MCF 10A (cell line): Measurements from ENCODE around the gene HSPA1L. TPM values are rescaled to one million over a fixed set of nuclear protein-coding genes. Genes with fewer than 3 reads are reported as not detected.

Experiments used
- BruUV-seq: library from RNA; stranded (reverse); fragments of 400-500 nt; replicated peaks from 2 replicates; lab custom pipeline; 2021; lab: Mats Ljungman, UMichigan
- CTCF ChIA-PET: fragments of 300-600 bp; sonication (Branson Sonifier 250); formaldehyde crosslinking; extraction: SDS; loops from one replicate; lab custom pipeline; 2021; ENCODE audit warnings: antibody characterized with exemption, inconsistent platforms; lab: Yijun Ruan, JAX
- POLR2A ChIA-PET: fragments of 300-600, 350-650 bp; sonication (Branson Sonifier 250); formaldehyde crosslinking; extraction: SDS; loops from one replicate; lab custom pipeline; 2020; ENCODE audit warnings: antibody characterized with exemption, inconsistent platforms; lab: Yijun Ruan, JAX
- DNase-seq: peaks from one replicate; pipeline ENCODE4 v3.0.0-alpha.2; 2018; ENCODE audit not compliant: unreplicated experiment
- H3K27ac Mint-ChIP-seq: one replicate; pipeline ENCODE4 v1.8.0; 2022; ENCODE audit warnings: mild to moderate bottlenecking, low read depth, mixed read lengths; ENCODE audit not compliant: unreplicated experiment
- H3K27me3 Mint-ChIP-seq: one replicate; pipeline ENCODE4 v1.8.0; 2022; ENCODE audit warnings: mixed read lengths; ENCODE audit not compliant: insufficient read depth, unreplicated experiment
- H3K36me3 Mint-ChIP-seq: one replicate; pipeline ENCODE4 v1.8.0; 2022; ENCODE audit warnings: mild to moderate bottlenecking, moderate library complexity, mixed read lengths; ENCODE audit not compliant: insufficient read depth, unreplicated experiment
- H3K4me1 Mint-ChIP-seq: one replicate; pipeline ENCODE4 v1.8.0; 2022; ENCODE audit warnings: mixed read lengths; ENCODE audit not compliant: insufficient read depth, unreplicated experiment
- H3K4me3 Mint-ChIP-seq: one replicate; pipeline ENCODE4 v1.8.0; 2022; ENCODE audit warnings: mild to moderate bottlenecking, moderate library complexity, mixed read lengths; ENCODE audit not compliant: unreplicated experiment
- H3K9me3 Mint-ChIP-seq: one replicate; pipeline ENCODE4 v1.8.0; 2022; ENCODE audit warnings: mixed read lengths; ENCODE audit not compliant: unreplicated experiment
- CTCF ChIP-seq: fragments of 200-600 bp; IDR thresholded peaks from one replicate; pipeline ENCODE4 v1.8.0; 2022; ENCODE audit warnings: antibody characterized with exemption, mild to moderate bottlenecking; ENCODE audit not compliant: unreplicated experiment
- intact Hi-C: fragments of 100-400 bp; cut with micrococcal nuclease; formaldehyde crosslinking; loops from 2 replicates; pipeline ENCODE4 v1.14.1; 2022
- total RNA-seq: library from RNA; stranded (reverse); gene quantifications from 2 replicates; pipeline ENCODE4 v1.2.3, GENCODE V29; 2022

Gene HSPA1L
- total RNA-seq, 1 experiment from 2014 or later: 0.35 TPM

GRCh38 chr6:31768363-31769257 is 46.5 kb downstream of the HSPA1L start:
- Mint-ChIP-seq H3K9me3 (no peaks in the 10 kb centered on the region), H3K4me3 (no peak overlapping the region), H3K27ac (no peak overlapping the region), H3K27me3 (no peaks in the 10 kb centered on the region), H3K4me1 (peaks cover 5% of the 10 kb centered on the region), H3K36me3 (no peaks in the 10 kb centered on the region)
- no TSS peak for BruUV-seq
- TF ChIP-seq CTCF: no peak
- intact Hi-C loops: loop anchor here (1.0 to 2.0 kb wide), 2 partner anchors 40 to 87 kb away; partner anchors contain the start of genes DDAH2 and LY6G5C
- DNase-seq: no peak
- CTCF ChIA-PET: interaction anchor here (0.5 to 2.2 kb wide), 13 partner anchors 10 to 88 kb away, joined by 3 to 19 read pairs (median 5); partner anchors contain the start of gene LY6G5C
- POLR2A ChIA-PET: interaction anchor here (0.7 kb wide), 1 partner anchor 29 kb away, joined by 3 read pairs; the partner anchor contains the start of gene MSH5

GRCh38 chr6:31767096-31767645 is 47.9 kb downstream of the HSPA1L start:
- no TSS peak for BruUV-seq
- no peak overlapping the region for H3K27ac Mint-ChIP-seq
- H3K9me3 Mint-ChIP-seq: no peaks in the 10 kb centered on the region
- no peak for TF ChIP-seq CTCF
- intact Hi-C loops: no loop called here
- no peaks in the 10 kb centered on the region for H3K36me3 Mint-ChIP-seq
- no peak overlapping the region for H3K4me3 Mint-ChIP-seq
- no peaks in the 10 kb centered on the region for H3K27me3 Mint-ChIP-seq
- DNase-seq: no peak
- H3K4me1 Mint-ChIP-seq: no peaks in the 10 kb centered on the region
- ChIA-PET CTCF (no interaction called here), POLR2A (no interaction called here)

GRCh38 chr6:31765910-31766794 is 48.9 kb downstream of the HSPA1L start:
- no peaks in the 10 kb centered on the region for H3K36me3 Mint-ChIP-seq
- H3K27ac Mint-ChIP-seq: no peak overlapping the region
- no peak overlapping the region for H3K4me3 Mint-ChIP-seq
- ChIA-PET CTCF (no interaction called here), POLR2A (interaction anchor here (0.8 kb wide), 1 partner anchor 13 kb away, joined by 3 read pairs; no protein-coding TSS in a partner anchor)
- no peaks in the 10 kb centered on the region for H3K9me3 Mint-ChIP-seq
- no peaks in the 10 kb centered on the region for H3K4me1 Mint-ChIP-seq
- intact Hi-C loops: no loop called here
- DNase-seq: no peak
- no peak for TF ChIP-seq CTCF
- no TSS peak for BruUV-seq
- no peaks in the 10 kb centered on the region for H3K27me3 Mint-ChIP-seq
